ENCODE measurements around the gene GPR83. TPM values are rescaled to one million over a fixed set of nuclear protein-coding genes. Genes with fewer than 3 reads are reported as not detected.

The GPR83 gene
- total and polyA plus RNA-seq, 10 of the 15 experiments (the other 5 are each of a cell fraction or from before 2014, with no cell fraction given), result 0.03 to 0.19 (median 0.05) TPM; not detected in 7

DNA sequence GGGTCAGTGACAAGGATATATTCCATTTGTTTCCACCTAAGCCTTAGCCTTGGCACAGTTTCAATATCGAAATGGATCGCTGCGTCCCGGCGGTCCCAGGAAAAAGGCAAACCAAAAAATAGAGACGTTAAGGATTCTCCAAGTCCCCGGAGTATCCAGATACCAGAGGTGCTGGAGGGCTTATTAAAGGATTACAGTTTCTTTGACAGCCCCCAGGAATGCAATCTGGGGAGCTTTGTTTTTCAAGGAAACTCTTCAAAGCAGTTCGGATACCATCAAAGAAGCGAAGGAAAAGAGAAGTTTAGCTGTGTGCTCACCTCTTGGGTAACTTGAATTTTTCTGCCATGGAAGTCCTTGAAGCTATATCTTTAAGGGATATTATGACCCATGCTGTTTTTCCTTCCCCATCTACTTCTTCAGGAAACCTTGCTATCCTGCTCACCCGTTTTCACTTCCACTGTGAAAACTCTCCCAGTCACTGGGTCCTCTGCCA is 600 bp upstream of the GPR83 start:
- SMC1A ChIA-PET (ENCODE audit: uncharacterized antibody, unreplicated experiment), result no interaction called here
- Histone ChIP-seq H4K20me1 (ENCODE audit: control insufficient read depth, insufficient read depth) (no peaks in the 10 kb centered on the region; the same call in 1 of the 2 replicates), H3K4me2 (ENCODE audit: control insufficient read depth, insufficient read depth) (no peak overlapping the region), H3K9me3 (replicated peaks; ENCODE audit: control insufficient read depth, insufficient read depth, low read length) (no peaks in the 10 kb centered on the region), H3K79me2 (ENCODE audit: control insufficient read depth, insufficient read depth, low read length) (no peaks in the 10 kb centered on the region), H3K4me3 (no peak overlapping the region), H3K9ac (ENCODE audit: control insufficient read depth, insufficient read depth, low read length) (no peak overlapping the region), H3K27ac (ENCODE audit: control insufficient read depth, insufficient read depth) (no peak overlapping the region), H3K4me1 (ENCODE audit: control insufficient read depth, insufficient read depth, low read length) (no peaks in the 10 kb centered on the region), H3K36me3 (ENCODE audit: control insufficient read depth in 2 of 2, insufficient read depth in 2 of 2, low read length in 1 of 2) (no peaks in the 10 kb centered on the region), H3K27me3 (replicated peaks in 1 of 2; ENCODE audit: control insufficient read depth in 2 of 2, insufficient read depth in 2 of 2, low read length in 1 of 2) (peaks cover 0 to 8% of the 10 kb centered on the region in 2 experiments; a peak in 3 of 4 replicates), H2AFZ (ENCODE audit: control insufficient read depth, low read depth, low read length) (no peak overlapping the region)
- POLR2A ChIA-PET, result no interaction called here
- BruUV-seq (replicated peaks), result no TSS peak
- CTCF ChIA-PET, result no interaction called here
- no peak for DNase-seq (ENCODE audit: low read depth, low spot score)
- RAD21 ChIA-PET (ENCODE audit: unreplicated experiment), result interaction anchor here (1.2 kb wide), 1 partner anchor 103 kb away, joined by 3 read pairs; no protein-coding TSS in a partner anchor
- 65% methylated on average over 10 of the region's 10 CpGs for whole genome bisulfite sequencing (ENCODE audit: insufficient coverage, insufficient replicate concordance, low lambda C conversion rate, missing lambda C conversion rate)
- intact Hi-C loops (cut with micrococcal nuclease; ENCODE audit: unreplicated experiment) (no loop called here), in situ Hi-C loops (cut with MboI) (no loop called here)
- no peak for FAIRE-seq
- no peak for ATAC-seq
- TF ChIP-seq ATF7 (IDR thresholded peaks at IDR 0.05; ENCODE audit: low read depth), result no peak
- TF ChIP-seq NFYB (IDR thresholded peaks at IDR 0.05; ENCODE audit: insufficient read depth, low read depth, low read length), result no peak
- TF ChIP-seq RB1 (IDR thresholded peaks at IDR 0.05; ENCODE audit: borderline replicate concordance), result no peak
- TF ChIP-seq YBX1 (IDR thresholded peaks at IDR 0.05), result no peak
- no peak for TF ChIP-seq TCF3 (IDR thresholded peaks at IDR 0.05; ENCODE audit: borderline replicate concordance, insufficient read depth, low read depth, low read length)
- no peak for TF ChIP-seq MEF2B (IDR thresholded peaks at IDR 0.05; ENCODE audit: partially characterized antibody, poor library complexity, severe bottlenecking)
- TF ChIP-seq, protein P1, sequence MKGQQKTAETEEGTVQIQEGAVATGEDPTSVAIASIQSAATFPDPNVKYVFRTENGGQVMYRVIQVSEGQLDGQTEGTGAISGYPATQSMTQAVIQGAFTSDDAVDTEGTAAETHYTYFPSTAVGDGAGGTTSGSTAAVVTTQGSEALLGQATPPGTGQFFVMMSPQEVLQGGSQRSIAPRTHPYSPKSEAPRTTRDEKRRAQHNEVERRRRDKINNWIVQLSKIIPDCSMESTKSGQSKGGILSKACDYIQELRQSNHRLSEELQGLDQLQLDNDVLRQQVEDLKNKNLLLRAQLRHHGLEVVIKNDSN (IDR thresholded peaks at IDR 0.05; ENCODE audit: borderline replicate concordance, extremely low read length, insufficient read depth, low read depth, low read length), result no peak
- TF ChIP-seq BCL11A (IDR thresholded peaks at IDR 0.05; ENCODE audit: low read depth, low read length), result no peak
- TF ChIP-seq LARP7 (IDR thresholded peaks at IDR 0.05), result no peak
- TF ChIP-seq POLR2AphosphoS2 (IDR thresholded peaks at IDR 0.05; ENCODE audit: low read depth, low read length), result no peak
- TF ChIP-seq MTA3 (IDR thresholded peaks at IDR 0.05; ENCODE audit: borderline replicate concordance, low read length), result no peak
- TF ChIP-seq SMAD1 (IDR thresholded peaks at IDR 0.05; ENCODE audit: low read depth, partially characterized antibody), result no peak
- TF ChIP-seq, protein P2, sequence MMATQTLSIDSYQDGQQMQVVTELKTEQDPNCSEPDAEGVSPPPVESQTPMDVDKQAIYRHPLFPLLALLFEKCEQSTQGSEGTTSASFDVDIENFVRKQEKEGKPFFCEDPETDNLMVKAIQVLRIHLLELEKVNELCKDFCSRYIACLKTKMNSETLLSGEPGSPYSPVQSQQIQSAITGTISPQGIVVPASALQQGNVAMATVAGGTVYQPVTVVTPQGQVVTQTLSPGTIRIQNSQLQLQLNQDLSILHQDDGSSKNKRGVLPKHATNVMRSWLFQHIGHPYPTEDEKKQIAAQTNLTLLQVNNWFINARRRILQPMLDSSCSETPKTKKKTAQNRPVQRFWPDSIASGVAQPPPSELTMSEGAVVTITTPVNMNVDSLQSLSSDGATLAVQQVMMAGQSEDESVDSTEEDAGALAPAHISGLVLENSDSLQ (IDR thresholded peaks at IDR 0.05), result no peak
- no peak for TF ChIP-seq TBL1XR1 (IDR thresholded peaks at IDR 0.05; ENCODE audit: low read depth, low read length)
- TF ChIP-seq, protein P3, sequence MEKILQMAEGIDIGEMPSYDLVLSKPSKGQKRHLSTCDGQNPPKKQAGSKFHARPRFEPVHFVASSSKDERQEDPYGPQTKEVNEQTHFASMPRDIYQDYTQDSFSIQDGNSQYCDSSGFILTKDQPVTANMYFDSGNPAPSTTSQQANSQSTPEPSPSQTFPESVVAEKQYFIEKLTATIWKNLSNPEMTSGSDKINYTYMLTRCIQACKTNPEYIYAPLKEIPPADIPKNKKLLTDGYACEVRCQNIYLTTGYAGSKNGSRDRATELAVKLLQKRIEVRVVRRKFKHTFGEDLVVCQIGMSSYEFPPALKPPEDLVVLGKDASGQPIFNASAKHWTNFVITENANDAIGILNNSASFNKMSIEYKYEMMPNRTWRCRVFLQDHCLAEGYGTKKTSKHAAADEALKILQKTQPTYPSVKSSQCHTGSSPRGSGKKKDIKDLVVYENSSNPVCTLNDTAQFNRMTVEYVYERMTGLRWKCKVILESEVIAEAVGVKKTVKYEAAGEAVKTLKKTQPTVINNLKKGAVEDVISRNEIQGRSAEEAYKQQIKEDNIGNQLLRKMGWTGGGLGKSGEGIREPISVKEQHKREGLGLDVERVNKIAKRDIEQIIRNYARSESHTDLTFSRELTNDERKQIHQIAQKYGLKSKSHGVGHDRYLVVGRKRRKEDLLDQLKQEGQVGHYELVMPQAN (conservative IDR thresholded peaks at IDR 0.05), result no peak
- no peak for TF ChIP-seq PAX5 (IDR thresholded peaks at IDR 0.05; ENCODE audit: borderline replicate concordance, low read depth, low read length)
- TF ChIP-seq, protein P4, sequence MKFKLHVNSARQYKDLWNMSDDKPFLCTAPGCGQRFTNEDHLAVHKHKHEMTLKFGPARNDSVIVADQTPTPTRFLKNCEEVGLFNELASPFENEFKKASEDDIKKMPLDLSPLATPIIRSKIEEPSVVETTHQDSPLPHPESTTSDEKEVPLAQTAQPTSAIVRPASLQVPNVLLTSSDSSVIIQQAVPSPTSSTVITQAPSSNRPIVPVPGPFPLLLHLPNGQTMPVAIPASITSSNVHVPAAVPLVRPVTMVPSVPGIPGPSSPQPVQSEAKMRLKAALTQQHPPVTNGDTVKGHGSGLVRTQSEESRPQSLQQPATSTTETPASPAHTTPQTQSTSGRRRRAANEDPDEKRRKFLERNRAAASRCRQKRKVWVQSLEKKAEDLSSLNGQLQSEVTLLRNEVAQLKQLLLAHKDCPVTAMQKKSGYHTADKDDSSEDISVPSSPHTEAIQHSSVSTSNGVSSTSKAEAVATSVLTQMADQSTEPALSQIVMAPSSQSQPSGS (IDR thresholded peaks at IDR 0.05; ENCODE audit: low read length), result no peak
